ENCODE data around the gene TLR6. TPM values are rescaled to one million over a fixed set of nuclear protein-coding genes. Genes with fewer than 3 reads are reported as not detected.
"Not testable (repeated sequence)": the region's sequence is repeated elsewhere in the genome, so short reads cannot be mapped to it uniquely, and the experiment has no call there.

The TLR6 gene
- total RNA-seq, 1 experiment from 2014 or later = 4.8 TPM

- DNase-seq (ENCODE audit: low read depth, low spot score); ATAC-seq; CTCF ChIA-PET; RAD21 ChIA-PET (ENCODE audit: low non-redundant PET in 1 of 2, low total read pairs in 2 of 2, uncharacterized antibody in 2 of 2, unreplicated experiment in 2 of 2); POLR2A ChIA-PET; H3K9me2 ChIP-seq (ENCODE audit: insufficient read depth); H3K9ac ChIP-seq (ENCODE audit: low read length); BruUV-seq (replicated peaks); H3K27me3 ChIP-seq (ENCODE audit: insufficient read depth, low read length); H3K79me2 ChIP-seq (ENCODE audit: insufficient read depth, low read length); H3K4me2 ChIP-seq (ENCODE audit: low read length); intact Hi-C loops (cut with micrococcal nuclease); H2AFZ ChIP-seq (ENCODE audit: low read depth, low read length, poor library complexity, severe bottlenecking); H3K4me1 ChIP-seq (ENCODE audit: control insufficient read depth in 1 of 2, insufficient read depth in 2 of 2, low read length in 2 of 2); H3K9me3 ChIP-seq (ENCODE audit: control insufficient read depth in 1 of 2, insufficient read depth in 1 of 2, low read depth in 1 of 2, low read length in 2 of 2); H3K27ac ChIP-seq (ENCODE audit: low read depth, low read length); H3K36me3 ChIP-seq (ENCODE audit: control insufficient read depth in 1 of 2, insufficient read depth in 2 of 2, low read length in 2 of 2); H3K4me3 ChIP-seq (replicated peaks in 1 of 2; ENCODE audit: low read depth in 1 of 2, low read length in 2 of 2); H4K20me1 ChIP-seq (ENCODE audit: insufficient read depth): not testable (repeated sequence)
These were observed 50.4 kb downstream of the TLR6 start for GRCh38 chr4:38806251-38806650.

GRCh38 chr4:38805530-38806145 lies 51.0 kb downstream of the TLR6 start:
- no TSS peak for BruUV-seq (replicated peaks)
- no peak overlapping the region for H3K4me2 ChIP-seq (ENCODE audit: low read length)
- H4K20me1 ChIP-seq (ENCODE audit: insufficient read depth) = no peaks in the 10 kb centered on the region
- CTCF ChIA-PET = no interaction called here
- POLR2A ChIA-PET = no interaction called here
- H3K9ac ChIP-seq (ENCODE audit: low read length) = no peak overlapping the region
- ATAC-seq (no peak), DNase-seq (ENCODE audit: low read depth, low spot score) (no peak)
- H3K36me3 ChIP-seq (ENCODE audit: control insufficient read depth in 1 of 2, insufficient read depth in 2 of 2, low read length in 2 of 2) = no peaks in the 10 kb centered on the region
- no peaks in the 10 kb centered on the region for H3K9me3 ChIP-seq (ENCODE audit: control insufficient read depth in 1 of 2, insufficient read depth in 1 of 2, low read depth in 1 of 2, low read length in 2 of 2)
- H3K27ac ChIP-seq (ENCODE audit: low read depth, low read length) = no peak overlapping the region
- no peaks in the 10 kb centered on the region; a peak in 1 of 4 replicates for H3K4me1 ChIP-seq (ENCODE audit: control insufficient read depth in 1 of 2, insufficient read depth in 2 of 2, low read length in 2 of 2)
- TF ChIP-seq JUND (IDR thresholded peaks at IDR 0.05) (no peak), ZFX (IDR thresholded peaks at IDR 0.05) (no peak), ZBTB33 (IDR thresholded peaks at IDR 0.05; ENCODE audit: extremely low read depth, insufficient replicate concordance, low read length) (no peak), TCF7L2 (IDR thresholded peaks at IDR 0.05; ENCODE audit: borderline replicate concordance, extremely low read depth, insufficient read depth, insufficient read length) (no peak), SRF (IDR thresholded peaks at IDR 0.05; ENCODE audit: low read depth) (no peak), RAD21 (IDR thresholded peaks at IDR 0.05; ENCODE audit: low read depth) (no peak), FOSL1 (IDR thresholded peaks at IDR 0.05; ENCODE audit: low read depth) (no peak), YY1 (IDR thresholded peaks at IDR 0.05; ENCODE audit: extremely low read depth, insufficient replicate concordance, low read depth, low read length) (no peak), ELF1 (IDR thresholded peaks at IDR 0.05; ENCODE audit: borderline replicate concordance, low read depth) (no peak), EZH2phosphoT487 (IDR thresholded peaks at IDR 0.05; ENCODE audit: borderline replicate concordance) (no peak), ZNF274 (IDR thresholded peaks at IDR 0.05; ENCODE audit: low read depth, low read length) (no peak), POLR2A (IDR thresholded peaks at IDR 0.05; ENCODE audit: borderline replicate concordance, extremely low read depth, insufficient read depth, insufficient read length) (no peak), EZH2 (IDR thresholded peaks at IDR 0.05) (no peak), SP1 (IDR thresholded peaks at IDR 0.05; ENCODE audit: low read depth) (no peak), EGR1 (IDR thresholded peaks at IDR 0.05; ENCODE audit: low read depth) (no peak)
- TF ChIP-seq, protein P1, sequence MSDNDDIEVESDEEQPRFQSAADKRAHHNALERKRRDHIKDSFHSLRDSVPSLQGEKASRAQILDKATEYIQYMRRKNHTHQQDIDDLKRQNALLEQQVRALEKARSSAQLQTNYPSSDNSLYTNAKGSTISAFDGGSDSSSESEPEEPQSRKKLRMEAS (IDR thresholded peaks at IDR 0.05) = no peak
- TF ChIP-seq, protein P2, sequence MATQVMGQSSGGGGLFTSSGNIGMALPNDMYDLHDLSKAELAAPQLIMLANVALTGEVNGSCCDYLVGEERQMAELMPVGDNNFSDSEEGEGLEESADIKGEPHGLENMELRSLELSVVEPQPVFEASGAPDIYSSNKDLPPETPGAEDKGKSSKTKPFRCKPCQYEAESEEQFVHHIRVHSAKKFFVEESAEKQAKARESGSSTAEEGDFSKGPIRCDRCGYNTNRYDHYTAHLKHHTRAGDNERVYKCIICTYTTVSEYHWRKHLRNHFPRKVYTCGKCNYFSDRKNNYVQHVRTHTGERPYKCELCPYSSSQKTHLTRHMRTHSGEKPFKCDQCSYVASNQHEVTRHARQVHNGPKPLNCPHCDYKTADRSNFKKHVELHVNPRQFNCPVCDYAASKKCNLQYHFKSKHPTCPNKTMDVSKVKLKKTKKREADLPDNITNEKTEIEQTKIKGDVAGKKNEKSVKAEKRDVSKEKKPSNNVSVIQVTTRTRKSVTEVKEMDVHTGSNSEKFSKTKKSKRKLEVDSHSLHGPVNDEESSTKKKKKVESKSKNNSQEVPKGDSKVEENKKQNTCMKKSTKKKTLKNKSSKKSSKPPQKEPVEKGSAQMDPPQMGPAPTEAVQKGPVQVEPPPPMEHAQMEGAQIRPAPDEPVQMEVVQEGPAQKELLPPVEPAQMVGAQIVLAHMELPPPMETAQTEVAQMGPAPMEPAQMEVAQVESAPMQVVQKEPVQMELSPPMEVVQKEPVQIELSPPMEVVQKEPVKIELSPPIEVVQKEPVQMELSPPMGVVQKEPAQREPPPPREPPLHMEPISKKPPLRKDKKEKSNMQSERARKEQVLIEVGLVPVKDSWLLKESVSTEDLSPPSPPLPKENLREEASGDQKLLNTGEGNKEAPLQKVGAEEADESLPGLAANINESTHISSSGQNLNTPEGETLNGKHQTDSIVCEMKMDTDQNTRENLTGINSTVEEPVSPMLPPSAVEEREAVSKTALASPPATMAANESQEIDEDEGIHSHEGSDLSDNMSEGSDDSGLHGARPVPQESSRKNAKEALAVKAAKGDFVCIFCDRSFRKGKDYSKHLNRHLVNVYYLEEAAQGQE (IDR thresholded peaks at IDR 0.05; ENCODE audit: low read depth) = no peak
- no peak overlapping the region for H3K4me3 ChIP-seq (replicated peaks in 1 of 2; ENCODE audit: low read depth in 1 of 2, low read length in 2 of 2)
- H3K9me2 ChIP-seq (ENCODE audit: insufficient read depth) = no peaks in the 10 kb centered on the region
- RAD21 ChIA-PET (ENCODE audit: low non-redundant PET in 1 of 2, low total read pairs in 2 of 2, uncharacterized antibody in 2 of 2, unreplicated experiment in 2 of 2) = no interaction called here
- no peak overlapping the region for H2AFZ ChIP-seq (ENCODE audit: low read depth, low read length, poor library complexity, severe bottlenecking)
- no peaks in the 10 kb centered on the region for H3K79me2 ChIP-seq (ENCODE audit: insufficient read depth, low read length)
- H3K27me3 ChIP-seq (ENCODE audit: insufficient read depth, low read length) = no peaks in the 10 kb centered on the region
- intact Hi-C loops (cut with micrococcal nuclease) = no loop called here
